ENCODE data around the gene GALR2. TPM values are rescaled to one million over a fixed set of nuclear protein-coding genes. Genes with fewer than 3 reads are reported as not detected.

The GALR2 gene, protein sequence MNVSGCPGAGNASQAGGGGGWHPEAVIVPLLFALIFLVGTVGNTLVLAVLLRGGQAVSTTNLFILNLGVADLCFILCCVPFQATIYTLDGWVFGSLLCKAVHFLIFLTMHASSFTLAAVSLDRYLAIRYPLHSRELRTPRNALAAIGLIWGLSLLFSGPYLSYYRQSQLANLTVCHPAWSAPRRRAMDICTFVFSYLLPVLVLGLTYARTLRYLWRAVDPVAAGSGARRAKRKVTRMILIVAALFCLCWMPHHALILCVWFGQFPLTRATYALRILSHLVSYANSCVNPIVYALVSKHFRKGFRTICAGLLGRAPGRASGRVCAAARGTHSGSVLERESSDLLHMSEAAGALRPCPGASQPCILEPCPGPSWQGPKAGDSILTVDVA
- total RNA-seq (2022; extraction: Qiagen RNA extraction; ENCODE audit: low read depth) = 0.22 to 1.6 TPM (median 1.3 TPM) in 5 replicates

DNA sequence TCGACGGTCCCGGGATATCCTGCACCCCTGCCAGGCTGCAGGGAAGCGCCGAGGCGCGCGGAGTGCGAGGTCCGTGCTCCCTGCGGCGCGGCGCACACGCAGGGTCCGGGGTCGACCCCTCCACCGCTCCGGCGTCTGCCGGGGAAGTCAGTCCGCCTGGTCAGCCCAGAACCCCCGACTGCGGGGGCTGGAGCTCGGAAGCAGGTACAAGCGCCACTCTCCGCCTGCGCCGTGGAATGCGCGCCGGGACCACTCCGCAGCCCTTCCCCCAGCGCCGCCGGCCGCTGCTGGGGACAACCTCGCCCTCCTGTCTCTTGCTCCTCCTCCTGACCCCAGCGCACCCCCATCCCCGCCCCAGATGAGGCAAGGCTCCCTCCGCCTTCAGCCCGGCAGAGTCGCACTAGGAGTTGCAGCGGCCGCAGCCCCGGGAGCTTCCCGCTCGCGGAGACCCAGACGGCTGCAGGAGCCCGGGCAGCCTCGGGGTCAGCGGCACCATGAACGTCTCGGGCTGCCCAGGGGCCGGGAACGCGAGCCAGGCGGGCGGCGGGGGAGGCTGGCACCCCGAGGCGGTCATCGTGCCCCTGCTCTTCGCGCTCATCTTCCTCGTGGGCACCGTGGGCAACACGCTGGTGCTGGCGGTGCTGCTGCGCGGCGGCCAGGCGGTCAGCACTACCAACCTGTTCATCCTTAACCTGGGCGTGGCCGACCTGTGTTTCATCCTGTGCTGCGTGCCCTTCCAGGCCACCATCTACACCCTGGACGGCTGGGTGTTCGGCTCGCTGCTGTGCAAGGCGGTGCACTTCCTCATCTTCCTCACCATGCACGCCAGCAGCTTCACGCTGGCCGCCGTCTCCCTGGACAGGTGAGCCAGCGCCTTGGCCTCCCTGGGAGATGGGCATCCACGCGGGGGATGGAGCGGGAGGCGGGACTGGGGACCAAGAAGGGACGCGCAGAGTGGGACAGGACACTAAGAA, at the start of gene GALR2:
GALR2 (plus strand) TSS at position 392 of the 974 bp plus-strand sequence; CDS start at position 495, 103 bp downstream.

DNA sequence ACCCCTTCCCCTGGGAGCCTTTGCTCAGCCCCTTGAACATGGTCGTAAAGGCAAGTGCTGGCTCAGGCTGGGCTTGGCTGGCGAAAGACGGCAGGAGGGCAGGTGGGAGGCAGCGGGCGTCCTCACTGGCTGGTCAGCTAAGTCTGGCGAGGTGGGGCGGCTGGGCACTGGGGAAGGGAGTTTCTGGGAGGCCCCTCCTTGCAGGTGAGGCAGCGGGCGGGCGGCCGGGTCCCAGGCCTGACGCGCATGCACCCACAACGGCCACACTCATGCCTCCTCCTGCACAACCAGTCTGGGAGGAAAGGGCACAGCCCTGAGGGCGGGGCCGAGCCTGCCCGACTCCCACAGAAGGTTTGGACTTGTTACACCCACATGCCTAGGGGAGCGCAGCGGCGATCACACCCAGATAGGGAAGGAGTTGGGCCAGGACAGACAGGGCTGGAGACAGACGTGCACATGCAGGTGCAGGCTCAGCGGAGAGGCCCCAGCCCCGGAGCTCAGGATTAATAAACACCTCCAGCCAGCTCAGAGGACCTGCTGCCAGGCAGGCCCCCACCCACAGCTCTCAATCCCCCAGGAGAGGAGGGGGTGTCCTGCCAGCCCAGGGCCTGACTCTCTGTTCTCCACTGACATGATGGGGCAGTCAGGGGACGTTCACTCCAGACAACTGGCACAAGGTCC, 47.3 kb upstream of the GALR2 start, which contains the start of gene EVPL:
EVPL (minus strand) TSS at position 148 of the 681 bp plus-strand sequence; CDS start at position 40, 108 bp downstream.

GRCh38 chr17:76072148-76072858, 2.3 kb upstream of the GALR2 start, which contains the start of gene SRP68:
TSS of gene SRP68 (minus strand) at chr17:76072517. CDS start at chr17:76072491, 26 bp downstream.

GRCh38 chr17:76078860-76079534, 4.4 kb downstream of the GALR2 start, which contains the start of gene ZACN:
TSS of gene ZACN (plus strand) at chr17:76079182. CDS start at chr17:76079265, 83 bp downstream.

GRCh38 chr17:76103274-76104139, 28.9 kb downstream of the GALR2 start, which contains the start of gene EXOC7:
TSS of gene EXOC7 (minus strand) at chr17:76103787. CDS start at chr17:76103692, 95 bp downstream.

Other genes starting within 250 kb of the GALR2 start
- 2.3 to 4.8 TPM (median 4.3 TPM) in 5 replicates for gene UNC13D, start 230.4 kb upstream of the GALR2 start, total RNA-seq (2022; extraction: Qiagen RNA extraction; ENCODE audit: low read depth)
- gene WBP2, start 219.4 kb upstream of the GALR2 start, total RNA-seq (2022; extraction: Qiagen RNA extraction; ENCODE audit: low read depth) = 83.1 to 105 TPM (median 92.2 TPM) in 5 replicates
- 138 to 179 TPM (median 144 TPM) in 5 replicates for gene TRIM47, start 196.2 kb upstream of the GALR2 start, total RNA-seq (2022; extraction: Qiagen RNA extraction; ENCODE audit: low read depth)
- 32.2 to 45.2 TPM (median 37.3 TPM) in 5 replicates for gene TRIM65, start 177.8 kb upstream of the GALR2 start, total RNA-seq (2022; extraction: Qiagen RNA extraction; ENCODE audit: low read depth)
- gene MRPL38, start 169.9 kb upstream of the GALR2 start, total RNA-seq (2022; extraction: Qiagen RNA extraction; ENCODE audit: low read depth) = 95.6 to 134 TPM (median 122 TPM) in 5 replicates
- 4.5 to 9.4 TPM (median 8.6 TPM) in 5 replicates for gene FBF1, start 133.7 kb upstream of the GALR2 start, total RNA-seq (2022; extraction: Qiagen RNA extraction; ENCODE audit: low read depth)
- 15.9 to 18.2 TPM (median 17.5 TPM) in 5 replicates for gene ACOX1, start 95.6 kb upstream of the GALR2 start, total RNA-seq (2022; extraction: Qiagen RNA extraction; ENCODE audit: low read depth)
- 22.8 to 24.7 TPM (median 23.4 TPM) in 5 replicates for gene TEN1, start 95.5 kb upstream of the GALR2 start, total RNA-seq (2022; extraction: Qiagen RNA extraction; ENCODE audit: low read depth)
- 3.3 to 6.0 TPM (median 5.5 TPM) in 5 replicates for gene CDK3, start 73.9 kb upstream of the GALR2 start, total RNA-seq (2022; extraction: Qiagen RNA extraction; ENCODE audit: low read depth)
- gene EVPL, start 47.5 kb upstream of the GALR2 start, total RNA-seq (2022; extraction: Qiagen RNA extraction; ENCODE audit: low read depth) = 11.9 to 17.9 TPM (median 14.9 TPM) in 5 replicates
- gene SRP68, start 2.3 kb upstream of the GALR2 start, total RNA-seq (2022; extraction: Qiagen RNA extraction; ENCODE audit: low read depth) = 73.3 to 89.8 TPM (median 87.8 TPM) in 5 replicates
- gene ZACN, start 4.4 kb downstream of the GALR2 start, total RNA-seq (2022; extraction: Qiagen RNA extraction; ENCODE audit: low read depth) = 0.16 to 0.58 TPM (median 0.28 TPM) in 5 replicates
- 60.6 to 75.5 TPM (median 70.4 TPM) in 5 replicates for gene EXOC7, start 29.0 kb downstream of the GALR2 start, total RNA-seq (2022; extraction: Qiagen RNA extraction; ENCODE audit: low read depth)
- 0.24 to 0.42 TPM (median 0.35 TPM) in 5 replicates for gene FOXJ1, start 66.5 kb downstream of the GALR2 start, total RNA-seq (2022; extraction: Qiagen RNA extraction; ENCODE audit: low read depth)
- gene RNF157, start 165.7 kb downstream of the GALR2 start, total RNA-seq (2022; extraction: Qiagen RNA extraction; ENCODE audit: low read depth) = 5.7 to 8.7 TPM (median 6.8 TPM) in 5 replicates
- gene UBALD2, start 190.6 kb downstream of the GALR2 start, total RNA-seq (2022; extraction: Qiagen RNA extraction; ENCODE audit: low read depth) = 45.3 to 95.6 TPM (median 71.1 TPM) in 5 replicates
- gene QRICH2, start 233.5 kb downstream of the GALR2 start, total RNA-seq (2022; extraction: Qiagen RNA extraction; ENCODE audit: low read depth) = 0.69 to 1.8 TPM (median 1.0 TPM) in 5 replicates

All from A549 treated with DMSO at 1 μM for 4 hours (cell line).